NCI-H1092 treated with DMSO at 0.1 percent for 48 hours (cell line): ENCODE data around the gene ZNF285.
"Not testable (repeated sequence)": the region's sequence is repeated elsewhere in the genome, so short reads cannot be mapped to it uniquely, and the experiment has no call there.

ENCODE experiments used
- DNase-seq: peaks from one replicate; lab custom pipeline; 2025; lab: John Stamatoyannopoulos, UW

ZNF285 gene

GRCh38 chr19:44401139-44402115, at the start of gene ZNF285:
Gene ZNF285 (minus strand): TSS chr19:44401608. CDS start chr19:44397213, 4,395 bp downstream.
- no peak for DNase-seq

GRCh38 chr19:44447916-44448674, 46.7 kb upstream of the ZNF285 start, which contains the start of gene ZNF229:
Gene ZNF229 (minus strand): TSS chr19:44448472. CDS start chr19:44442847, 5,625 bp downstream.
- peak; percentile 83 for DNase-seq

- no peak for DNase-seq
These were observed 37.0 kb upstream of the ZNF285 start for GRCh38 chr19:44438441-44438840.

- DNase-seq: no peak
These were observed 34.0 kb upstream of the ZNF285 start for GRCh38 chr19:44435441-44435840.

GRCh38 chr19:44430956-44431355, 29.5 kb upstream of the ZNF285 start:
- no peak for DNase-seq

- not testable (repeated sequence) for DNase-seq
These were observed 14.1 kb upstream of the ZNF285 start for GRCh38 chr19:44415553-44415952.

GRCh38 chr19:44389268-44389667, 12.1 kb downstream of the ZNF285 start:
- not testable (repeated sequence) for DNase-seq

- DNase-seq: no peak
These were observed 26.6 kb downstream of the ZNF285 start for GRCh38 chr19:44374789-44375188.

- DNase-seq: no peak
These were observed 29.5 kb downstream of the ZNF285 start for GRCh38 chr19:44371815-44372480.

GRCh38 chr19:44367024-44367423, 34.4 kb downstream of the ZNF285 start:
- DNase-seq: no peak

GRCh38 chr19:44356383-44357111, 44.9 kb downstream of the ZNF285 start, which contains the start of gene ZNF112:
Gene ZNF112 (minus strand): TSS chr19:44356680. CDS start chr19:44340539, 16,141 bp downstream.
- DNase-seq: peak; percentile 91

GRCh38 chr19:44346556-44346955, 54.9 kb downstream of the ZNF285 start:
- DNase-seq: peak; percentile 6

GRCh38 chr19:44345959-44346358, 55.4 kb downstream of the ZNF285 start:
- peak; percentile 78 for DNase-seq

- DNase-seq: no peak
These were observed 57.2 kb downstream of the ZNF285 start for GRCh38 chr19:44344255-44344654.

GRCh38 chr19:44341794-44342193, 59.6 kb downstream of the ZNF285 start:
- DNase-seq: no peak

- DNase-seq: not testable (repeated sequence)
These were observed 66.8 kb downstream of the ZNF285 start for GRCh38 chr19:44334639-44335038.
